Limb (tissue), 2 donors: Measurements from ENCODE around the gene MAP3K14.
A peak's percentile ranks its signal among the peaks of the same experiment; 100 is the strongest.

Experiments
- DNase-seq, 2 donors: peaks; one replicate each; pipeline ENCODE4 v3.0.0-alpha.2; 2016; ENCODE audit errors: extremely low spot score in 2 of 2

Gene MAP3K14

DNA sequence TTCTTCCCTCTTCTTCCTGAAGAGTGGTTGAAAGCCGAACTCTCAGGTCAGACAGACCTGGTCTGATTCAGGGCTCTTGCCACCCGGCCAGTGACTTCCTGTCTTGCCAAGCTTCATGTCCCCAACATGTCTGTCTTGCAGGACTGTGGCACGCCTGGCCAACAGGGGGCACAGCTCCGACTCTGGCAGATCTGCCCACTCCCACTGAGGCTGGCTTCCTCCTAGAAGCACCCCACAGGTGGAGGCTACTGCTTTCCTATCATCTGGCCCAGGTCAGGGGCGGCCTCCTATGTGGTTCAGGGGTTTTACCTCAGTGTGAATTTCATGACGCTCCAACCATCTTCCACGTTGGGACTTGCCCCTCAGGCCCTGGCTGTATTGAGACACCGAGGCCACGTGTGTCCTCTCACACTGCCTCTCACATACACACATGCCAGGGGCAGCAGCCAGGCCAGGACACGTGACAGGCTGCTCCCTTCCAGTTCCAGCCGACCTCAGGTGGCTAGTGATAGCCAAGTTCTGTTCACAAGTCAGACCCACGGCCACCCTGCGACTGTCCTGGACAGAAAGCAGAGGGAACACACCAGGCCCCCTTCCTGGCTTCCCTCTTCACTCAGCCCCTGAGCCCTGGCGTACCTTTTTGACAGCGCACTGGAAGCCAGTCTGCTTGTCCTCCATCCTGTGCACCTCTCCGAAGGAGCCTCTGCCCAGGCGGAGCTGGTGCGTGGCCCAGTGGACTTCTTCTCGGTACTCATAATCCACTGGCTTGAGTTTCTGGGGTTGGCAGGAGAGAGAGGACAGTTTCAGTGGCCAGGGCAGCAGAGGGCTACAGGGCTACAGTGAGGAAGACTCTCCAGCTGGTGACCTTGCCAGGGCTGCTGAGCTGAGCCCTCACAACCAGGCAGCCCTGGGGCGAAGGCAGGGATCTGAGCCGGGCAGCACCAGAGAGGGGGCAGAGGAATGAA lies 32.4 kb downstream of the MAP3K14 start:
- DNase-seq = no peak

DNA sequence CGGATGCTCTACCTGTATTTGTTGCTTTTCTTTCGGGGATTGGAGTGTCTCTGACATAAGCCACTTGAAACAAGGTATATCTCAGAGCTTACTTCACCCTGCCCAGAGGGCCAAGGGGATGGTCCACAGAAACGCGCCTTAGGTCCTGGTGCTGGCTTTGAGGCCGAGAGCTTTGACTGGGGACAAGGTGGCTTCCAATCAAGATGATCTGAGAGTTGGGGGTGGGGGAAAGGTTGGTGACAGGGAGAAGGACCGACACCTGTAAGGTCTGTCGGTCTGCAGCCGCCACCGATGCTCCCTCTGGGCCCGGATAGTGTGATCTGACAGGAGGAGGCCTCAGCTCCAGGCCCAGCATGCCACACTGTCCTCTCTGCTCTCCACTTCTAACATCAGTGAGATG lies 33.1 kb downstream of the MAP3K14 start:
- no peak for DNase-seq

DNA sequence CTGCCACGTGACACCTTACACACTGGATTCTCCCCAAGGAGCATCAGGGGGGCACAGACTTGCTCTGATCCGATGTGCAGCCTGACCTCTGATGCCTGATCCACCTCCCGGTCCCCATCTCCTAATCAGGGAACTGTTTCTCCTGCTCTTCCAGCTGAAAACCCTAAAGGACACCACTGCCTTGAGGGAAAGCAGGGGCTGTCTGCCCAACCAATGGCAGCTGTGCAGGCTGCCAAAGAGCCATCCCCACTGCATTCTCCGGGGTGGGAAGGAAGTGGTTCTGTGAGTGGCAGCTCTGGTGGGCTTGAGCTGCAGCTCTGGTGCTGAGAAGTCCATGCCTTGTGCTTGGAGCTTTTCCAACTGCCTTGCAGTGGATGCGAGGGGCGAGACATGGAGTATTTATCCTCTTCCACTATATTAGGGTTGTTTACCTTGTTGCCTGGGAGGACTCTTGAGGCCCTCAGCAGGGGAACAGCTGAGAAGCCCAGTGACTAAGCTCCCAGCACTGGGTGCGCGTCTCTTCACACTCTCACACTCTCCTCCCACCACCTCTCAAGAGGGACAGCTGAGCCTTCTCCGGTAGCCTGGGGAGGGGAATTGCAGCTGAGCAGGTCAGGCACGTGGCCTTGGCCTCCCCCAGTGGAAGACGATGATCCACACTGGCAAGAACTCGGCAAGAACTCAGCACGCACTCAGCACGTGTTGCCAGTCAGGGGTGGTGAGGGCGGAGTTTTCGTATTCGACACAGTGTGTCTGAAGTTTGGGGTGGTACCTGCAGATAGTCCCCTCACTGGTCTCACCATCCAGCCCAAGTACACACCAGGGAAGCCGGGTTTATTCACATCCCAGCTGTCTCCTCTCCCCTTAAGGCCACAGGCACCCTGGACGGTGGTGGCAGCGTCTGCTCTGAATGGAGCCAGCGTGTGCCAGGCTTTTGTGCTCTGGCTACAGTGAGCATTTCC lies 33.9 kb downstream of the MAP3K14 start:
- peak; percentile 49 to 56 for DNase-seq

DNA sequence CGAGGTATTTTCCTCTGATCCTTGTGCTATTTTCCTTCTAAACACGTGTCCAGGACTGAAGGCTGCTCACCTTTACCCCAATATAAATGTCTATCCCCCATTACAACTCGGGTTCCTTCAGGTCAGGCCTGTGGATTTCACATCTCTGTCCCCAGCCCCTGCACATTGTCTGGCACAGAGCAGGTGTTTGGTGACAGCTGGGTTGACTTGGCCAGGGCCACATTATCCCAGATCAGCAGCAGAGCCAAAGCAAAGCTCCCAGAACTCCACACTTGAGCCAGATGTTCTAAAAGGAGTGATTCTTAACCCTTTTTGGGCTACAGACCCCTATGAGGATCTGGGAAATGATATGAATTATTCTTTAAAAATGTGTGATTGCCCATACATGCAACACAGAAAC lies 36.9 kb downstream of the MAP3K14 start:
- peak in 1 of 2 donors; percentile 44 for DNase-seq

DNA sequence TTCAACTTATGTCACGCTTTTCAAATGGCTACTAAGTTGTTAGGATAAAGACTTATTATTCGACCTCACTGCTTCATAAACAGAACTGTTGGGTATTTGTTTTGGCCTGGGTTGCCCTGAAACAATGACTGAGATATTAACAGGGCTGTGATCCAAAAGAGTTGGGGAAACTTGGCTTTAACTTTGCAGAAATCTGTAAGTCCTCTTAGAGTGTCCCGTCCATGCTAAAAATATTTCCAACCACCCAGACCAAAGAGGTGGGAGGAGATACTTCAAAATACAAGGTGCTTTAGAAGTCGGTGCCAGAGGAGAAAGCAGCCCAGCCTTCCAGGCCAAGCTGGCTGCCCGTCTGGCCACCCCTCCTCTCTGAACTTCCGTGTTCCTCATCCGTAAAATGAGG lies 38.8 kb downstream of the MAP3K14 start:
- no peak for DNase-seq

DNA sequence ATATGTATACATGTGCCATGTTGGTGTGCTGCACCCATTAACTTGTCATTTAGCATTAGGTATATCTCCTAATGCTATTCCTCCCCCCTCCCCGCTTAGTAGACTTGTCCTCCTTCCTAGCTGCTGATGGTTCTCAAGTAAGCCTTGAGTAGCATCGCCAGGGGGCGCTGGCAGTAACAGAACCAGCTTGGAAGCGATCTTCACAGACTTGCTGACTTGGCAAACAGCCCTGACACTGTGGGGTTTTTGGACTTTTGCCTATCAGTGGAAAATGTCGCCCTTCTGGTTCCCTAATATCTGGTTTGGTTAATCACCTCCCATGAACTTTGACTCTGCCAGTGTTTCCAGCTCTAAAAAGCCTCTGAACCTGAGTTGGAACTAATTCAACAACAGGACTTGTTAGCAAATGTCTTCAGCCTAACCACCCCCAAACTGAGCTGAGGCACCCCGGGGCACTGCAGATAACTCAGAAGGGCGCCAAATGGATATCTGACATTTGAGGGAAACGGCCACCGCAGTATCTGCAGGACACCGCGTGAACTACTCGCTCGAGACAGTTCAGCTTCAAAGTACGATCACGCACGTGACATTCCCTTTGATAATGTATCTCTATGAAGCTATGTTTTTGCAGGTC lies 39.5 kb downstream of the MAP3K14 start:
- peak; percentile 90 for DNase-seq

DNA sequence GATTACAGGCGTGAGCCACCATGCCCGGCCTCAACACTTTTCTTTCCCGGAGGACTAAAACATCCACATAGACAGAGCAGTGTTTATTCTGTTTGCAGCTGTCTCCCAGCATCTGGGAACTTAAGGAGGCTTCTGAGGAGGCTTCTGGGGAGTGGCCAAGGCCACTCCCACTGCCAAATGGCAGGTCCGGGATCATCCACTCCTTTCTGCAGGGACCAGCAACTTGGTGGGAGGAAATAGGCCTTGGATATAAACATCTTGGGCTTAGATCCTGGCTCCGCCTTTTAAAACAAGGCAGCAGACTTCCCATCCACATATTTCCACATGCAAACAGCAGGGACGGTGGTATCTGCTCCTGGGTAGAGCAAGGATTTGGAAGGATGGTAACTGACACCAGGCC lies 40.8 kb downstream of the MAP3K14 start:
- peak in 1 of 2 donors; percentile 48 for DNase-seq

DNA sequence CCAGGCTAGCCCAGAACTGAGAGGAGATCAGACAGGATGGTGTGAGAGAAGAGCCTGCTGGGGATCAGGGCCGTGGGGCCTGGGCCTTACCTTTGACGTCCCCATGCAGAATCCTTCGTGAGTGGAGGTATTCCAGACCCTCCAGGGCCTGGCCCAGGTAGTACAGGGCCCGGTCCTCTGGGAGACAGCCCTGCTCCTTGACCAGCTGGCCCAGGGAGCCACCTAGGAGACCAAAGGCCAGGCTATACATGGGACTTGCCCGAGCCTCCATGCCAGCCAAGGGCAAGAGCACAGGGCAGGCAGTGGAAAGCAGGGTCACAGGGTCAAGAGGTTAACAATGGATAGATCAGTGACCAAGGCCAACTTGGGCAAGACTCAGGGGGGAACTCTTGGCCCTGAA lies 42.8 kb downstream of the MAP3K14 start:
- no peak for DNase-seq

DNA sequence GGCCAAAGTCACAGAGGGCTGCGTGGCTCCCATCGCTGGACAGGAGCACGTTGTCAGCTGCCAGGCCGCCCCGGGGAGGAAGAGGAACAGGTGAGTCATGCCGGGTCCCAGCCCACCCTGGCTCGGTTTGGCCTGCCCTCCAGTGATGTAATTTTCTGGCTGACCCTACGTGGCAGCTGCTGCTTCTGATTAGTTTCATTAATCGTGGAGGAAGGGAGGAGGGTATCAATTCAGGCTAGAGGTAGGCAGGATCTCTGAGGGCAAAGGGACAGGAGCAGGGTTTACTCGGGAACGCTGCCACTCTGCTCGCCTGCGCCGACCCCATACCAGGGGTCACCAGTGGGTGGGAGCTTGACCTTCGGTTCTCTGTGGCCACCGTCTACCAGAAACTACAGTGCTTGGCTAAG lies 43.3 kb downstream of the MAP3K14 start:
- DNase-seq = no peak

DNA sequence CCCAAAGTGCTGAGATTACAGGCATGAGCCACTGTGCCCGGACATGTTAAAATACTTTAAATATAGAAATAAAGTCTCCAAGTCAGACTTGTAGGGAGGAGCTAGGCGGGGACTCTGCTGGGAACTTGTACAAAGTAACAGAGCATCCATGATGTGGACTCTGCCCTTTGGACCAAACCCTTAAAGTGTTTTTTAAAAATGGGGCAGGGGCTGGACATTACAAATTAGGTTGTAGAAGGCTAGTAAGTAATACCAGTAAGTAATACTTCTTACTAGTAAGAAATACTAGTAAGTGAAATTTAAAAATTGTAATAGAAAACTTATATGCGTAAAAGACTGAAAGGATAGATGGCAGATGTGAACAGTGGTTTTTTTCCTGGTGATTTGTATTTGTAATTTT lies 45.2 kb downstream of the MAP3K14 start:
- no peak for DNase-seq

DNA sequence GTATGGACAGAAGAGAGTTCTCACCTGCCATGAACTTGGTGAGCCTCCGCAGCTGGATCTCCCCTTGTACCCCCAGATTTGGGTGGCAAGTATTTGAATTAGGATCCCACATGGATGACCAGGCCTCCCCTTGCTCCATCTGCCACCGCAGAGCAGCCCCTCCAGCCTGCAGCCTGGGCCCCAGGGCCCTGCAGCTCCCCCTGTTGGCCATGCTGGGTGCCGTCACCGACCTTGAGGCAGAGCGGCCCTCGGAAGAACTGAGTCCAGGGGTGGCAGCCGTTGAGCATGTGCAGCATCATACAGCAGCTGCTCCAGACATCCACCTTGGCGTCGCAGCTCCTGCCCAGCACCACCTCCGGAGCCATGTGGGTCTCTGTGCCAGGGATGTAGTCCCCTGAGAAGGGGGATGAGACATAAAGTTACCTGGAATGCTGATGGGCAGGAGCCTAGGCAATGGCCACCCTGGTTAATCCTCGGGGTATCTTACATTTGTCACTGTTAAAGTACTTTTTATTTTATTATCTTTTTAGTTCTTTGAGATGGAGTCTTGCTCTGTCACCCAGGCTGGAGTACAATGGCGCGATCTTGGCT lies 45.9 kb downstream of the MAP3K14 start:
- DNase-seq = peak in 1 of 2 donors; percentile 32

DNA sequence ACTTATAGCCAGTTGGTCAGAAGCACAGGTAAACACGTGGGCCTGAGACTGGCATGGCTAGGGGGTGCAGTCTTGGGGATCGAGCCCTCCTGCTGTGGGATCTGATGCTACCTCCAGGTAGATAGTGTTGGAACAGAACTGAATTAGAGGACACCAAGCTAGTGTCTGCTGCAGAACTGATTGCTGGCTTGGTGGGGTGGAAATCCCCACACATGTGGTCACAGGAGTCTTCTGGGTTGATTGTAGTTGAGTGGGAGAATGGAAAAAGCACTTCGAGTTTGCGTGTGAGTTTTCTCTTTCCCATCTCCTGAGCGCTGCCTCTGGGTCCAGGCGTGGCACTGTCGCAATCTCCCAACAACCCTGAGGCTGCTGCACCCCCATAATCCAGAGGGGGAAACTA lies 46.9 kb downstream of the MAP3K14 start:
- DNase-seq = no peak

DNA sequence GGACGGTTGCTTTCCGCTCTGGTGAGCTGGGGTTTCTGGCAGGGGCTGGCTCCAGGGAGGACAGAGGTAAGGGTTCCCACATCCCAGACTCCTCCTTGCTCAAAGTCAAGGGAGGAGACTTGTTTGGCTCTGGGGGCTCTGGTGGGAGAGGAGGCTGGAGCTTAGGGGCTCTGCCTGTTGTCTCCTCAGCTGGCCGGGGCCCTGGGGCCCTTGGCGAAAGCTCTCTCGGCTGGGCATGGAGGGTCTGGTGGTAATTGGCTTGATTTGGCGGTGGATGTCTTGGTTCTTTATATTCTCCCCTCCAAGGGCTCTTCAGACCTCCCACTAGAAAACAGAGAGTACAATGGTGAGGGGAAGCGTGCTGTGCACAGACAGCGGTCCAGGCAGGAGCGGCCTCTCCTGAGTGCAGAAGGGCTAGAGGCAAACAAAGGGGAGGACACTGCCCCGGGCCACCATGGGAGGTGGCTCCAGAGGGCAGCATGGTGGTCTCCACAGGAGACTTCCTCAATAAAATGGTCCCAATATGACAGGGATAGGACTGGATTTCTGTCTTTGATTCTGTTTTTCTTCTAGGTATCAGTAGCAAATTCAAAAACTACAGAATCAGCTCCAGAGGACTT lies 49.3 kb downstream of the MAP3K14 start:
- peak in 1 of 2 donors; percentile 16 for DNase-seq

DNA sequence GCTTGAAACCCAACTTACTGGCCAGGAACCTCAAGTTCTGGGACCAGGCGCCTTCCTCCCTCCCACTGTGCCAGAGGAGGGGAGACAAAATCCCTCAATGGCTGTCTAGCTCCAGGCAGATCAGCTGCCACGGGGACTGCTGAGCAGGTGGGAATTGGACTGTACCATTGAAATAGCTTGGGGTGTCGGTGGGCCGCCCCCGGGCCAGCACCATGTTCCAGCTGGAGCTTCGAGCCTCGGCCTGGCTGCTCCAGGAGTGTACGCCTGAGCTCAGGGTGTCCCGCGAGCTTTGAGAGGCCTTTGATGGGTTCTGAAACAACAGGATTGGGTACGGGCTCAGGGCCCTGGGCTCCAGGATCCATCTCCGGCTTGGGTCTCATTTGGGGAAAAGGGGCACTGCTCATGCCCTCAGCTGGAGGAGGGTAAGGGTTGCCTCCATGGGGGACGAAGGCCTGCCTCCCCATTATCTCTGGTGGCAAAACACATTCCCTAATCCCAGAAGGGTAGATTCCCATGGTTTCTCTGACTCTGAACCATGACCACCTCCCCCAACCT lies 50.4 kb downstream of the MAP3K14 start:
- no peak for DNase-seq

DNA sequence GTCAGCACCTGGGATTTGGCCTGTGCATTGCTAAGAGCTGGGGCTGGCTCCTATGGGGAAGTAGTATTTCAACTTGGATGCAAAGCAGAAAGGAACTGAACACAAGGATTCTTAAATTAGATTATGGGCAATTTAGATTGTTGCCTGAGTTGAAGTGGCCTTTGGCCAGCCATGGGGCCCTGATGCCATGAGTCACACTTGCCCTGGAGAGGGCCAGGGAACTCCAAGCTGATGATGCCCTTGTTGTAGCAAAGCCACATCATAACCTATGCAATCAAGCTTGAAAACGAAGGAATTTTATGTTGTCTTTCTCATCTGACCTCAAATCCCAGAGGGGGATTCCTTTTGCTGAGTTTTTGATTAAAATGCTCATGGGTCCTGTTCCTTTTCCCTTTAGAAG lies 51.0 kb downstream of the MAP3K14 start:
- no peak for DNase-seq

DNA sequence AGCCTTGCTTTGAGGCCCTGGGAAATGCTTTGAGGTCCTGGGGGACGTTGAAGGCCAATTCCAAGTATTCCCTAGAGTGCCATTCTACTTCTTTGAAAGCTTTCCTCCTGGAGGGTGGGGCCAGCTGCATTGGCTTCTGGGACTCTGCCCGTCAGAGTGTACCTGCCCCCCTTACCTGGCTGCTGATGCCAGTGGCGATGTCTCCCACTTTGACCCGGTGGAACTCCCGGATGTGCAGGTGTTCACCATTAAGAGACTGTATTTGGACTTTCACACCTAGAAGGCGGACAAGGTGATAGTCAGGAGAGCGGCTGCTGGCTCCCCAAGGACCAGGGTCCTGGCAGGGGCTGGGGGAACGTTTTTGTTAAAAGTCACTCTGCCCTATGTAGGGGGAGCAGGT lies 51.8 kb downstream of the MAP3K14 start:
- DNase-seq = peak in 1 of 2 donors; percentile 17

DNA sequence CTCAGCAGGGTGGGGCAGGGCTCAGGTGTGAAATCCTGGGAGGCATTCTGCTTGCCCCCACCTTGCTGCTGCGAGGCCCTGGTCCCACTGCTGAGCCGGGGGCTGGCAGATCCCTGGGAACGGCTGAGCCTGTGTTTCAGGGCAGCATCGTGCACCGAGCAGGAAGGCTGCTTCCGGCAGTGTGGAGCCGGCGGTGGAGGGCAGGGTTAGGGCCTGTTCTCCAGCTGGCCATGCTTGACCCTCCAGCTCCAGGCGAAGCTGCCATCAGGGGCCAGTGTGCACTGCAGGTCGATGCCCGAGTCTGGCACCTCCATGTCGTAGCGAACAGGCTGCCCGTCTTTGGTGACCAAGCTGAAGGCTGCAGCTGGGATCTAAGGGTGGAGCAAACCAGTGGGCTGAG lies 52.4 kb downstream of the MAP3K14 start:
- DNase-seq = peak in 1 of 2 donors; percentile 17

DNA sequence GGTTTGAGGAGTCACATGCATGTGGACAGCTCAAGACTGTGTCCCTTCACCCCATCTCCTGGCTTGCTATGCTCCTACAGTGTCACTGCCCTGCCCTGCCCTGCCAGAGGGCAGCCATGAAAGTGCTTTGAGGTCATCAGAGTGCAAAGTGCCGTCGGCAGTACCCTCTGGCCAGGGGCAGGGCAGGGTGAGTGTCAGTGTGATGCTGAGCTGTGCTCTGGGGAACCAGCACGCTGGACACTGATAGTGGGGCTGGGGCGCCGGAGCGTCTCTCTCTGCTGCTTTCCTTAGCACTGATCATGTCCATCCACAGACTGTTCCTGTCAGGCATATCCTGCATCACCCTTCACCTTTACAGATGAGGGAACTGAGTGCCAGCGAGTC lies 53.4 kb downstream of the MAP3K14 start:
- peak in 1 of 2 donors; percentile 8 for DNase-seq

DNA sequence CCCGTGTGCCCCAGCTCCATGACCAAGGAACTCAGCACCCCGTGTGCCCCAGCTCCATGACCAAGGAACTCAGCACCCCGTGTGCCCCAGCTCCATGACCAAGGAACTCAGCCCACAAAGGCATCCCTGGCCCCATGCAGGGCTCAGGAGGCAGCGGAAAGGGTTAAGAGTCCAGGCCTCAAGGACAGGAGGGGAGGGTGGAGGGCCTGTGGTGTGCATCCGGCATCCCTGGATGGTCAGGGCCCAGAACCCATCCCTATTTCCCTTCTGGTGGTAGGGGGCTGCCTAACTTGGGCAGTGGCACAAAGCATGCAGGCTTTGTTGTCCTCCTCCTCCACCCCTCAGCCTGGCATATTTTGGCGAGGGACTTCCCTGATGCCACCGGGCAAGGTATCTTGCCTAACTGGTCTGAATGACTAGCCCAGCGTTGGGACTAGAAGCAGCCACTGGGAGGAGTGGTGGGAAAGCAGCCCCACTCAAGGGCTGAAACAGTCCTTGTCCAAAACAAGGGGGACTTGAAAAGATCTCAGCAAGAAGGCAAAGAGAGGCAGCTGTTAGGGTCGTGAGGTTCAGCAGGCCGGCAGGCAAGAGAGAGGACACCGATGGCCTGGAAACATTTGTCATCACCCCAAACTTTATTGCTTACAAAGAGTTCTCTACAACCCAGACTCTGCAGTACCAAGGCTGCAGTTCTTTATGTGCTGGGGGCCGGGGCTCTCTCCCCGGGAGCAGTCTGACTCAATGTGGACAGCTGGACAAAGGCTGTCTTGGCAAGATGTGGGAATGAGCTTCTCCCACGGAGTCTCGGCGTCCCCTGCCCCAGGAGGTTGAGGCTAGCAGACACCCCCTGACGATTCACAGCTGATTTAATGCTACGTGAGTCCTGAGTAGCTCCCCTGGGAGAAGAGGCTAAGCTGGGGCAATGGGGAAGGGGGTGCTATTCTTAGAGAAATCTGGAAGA lies 54.0 kb downstream of the MAP3K14 start:
- peak in 1 of 2 donors; percentile 28 for DNase-seq
